DND-41 (cell line): ENCODE results near the gene CYP1B1.

ENCODE experiments used
- CTCF ChIP-seq: IDR thresholded peaks from 2 replicates; pipeline ENCODE4 v1.5.1; 2012; ENCODE audit warnings: borderline replicate concordance, low read length, moderate library complexity, mild to moderate bottlenecking; ENCODE audit not compliant: poor library complexity, severe bottlenecking; ENCODE audit errors: extremely low read depth
- EZH2 ChIP-seq: IDR thresholded peaks from 3 replicates; pipeline ENCODE4 v1.6.1; 2012; ENCODE audit warnings: borderline replicate concordance, low read depth, mild to moderate bottlenecking, moderate library complexity, low read length, inconsistent platforms; ENCODE audit not compliant: severe bottlenecking

- TF ChIP-seq CTCF, result no peak
- TF ChIP-seq EZH2, result no peak
Observed at GRCh38 chr2:38070438-38070837, 5.5 kb downstream of the CYP1B1 start.
